GM19372 (cell line): ENCODE data around the gene INHBE.

Source experiments
- ATAC-seq: cut with Tn5 transposase; IDR thresholded peaks from one replicate; pipeline ENCODE4 v1.9.1; 2021; ENCODE audit warnings: mild to moderate bottlenecking, low read depth, moderate library complexity; ENCODE audit not compliant: unreplicated experiment

INHBE gene

DNA sequence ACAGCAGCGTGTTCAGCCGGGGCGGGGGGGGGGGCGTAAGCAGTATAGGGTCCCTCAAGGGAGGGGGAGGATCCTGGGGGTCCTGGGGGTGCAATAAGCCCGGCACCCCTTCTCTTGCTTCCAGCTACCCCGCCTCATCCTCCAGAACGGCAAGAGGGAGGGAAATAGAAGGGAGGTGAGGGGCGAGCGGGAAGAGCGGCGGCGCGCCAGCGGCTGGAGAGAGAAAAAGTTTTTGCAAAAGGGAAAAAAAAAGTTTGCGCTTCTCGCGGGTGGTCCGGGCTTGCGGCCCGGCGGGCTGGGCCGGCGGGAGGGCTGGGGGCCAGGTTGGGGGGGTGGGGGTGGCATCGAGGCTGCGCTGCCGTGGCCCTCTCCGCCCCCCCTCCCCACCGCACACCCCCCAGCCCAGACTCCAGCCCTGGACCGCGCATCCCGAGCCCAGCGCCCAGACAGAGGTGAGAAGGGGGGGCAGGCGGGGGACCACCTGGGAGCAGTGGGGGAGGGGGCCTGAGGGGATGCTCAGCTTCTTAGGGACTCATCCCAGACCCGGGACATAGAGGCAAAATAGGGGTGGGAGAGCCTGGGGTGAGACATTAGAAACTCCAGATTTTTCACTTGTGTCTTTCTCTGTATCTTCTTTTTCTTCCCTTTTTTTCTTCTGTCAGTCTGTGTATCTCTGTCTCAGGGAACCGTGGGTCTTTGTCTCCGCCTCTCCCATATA lies 4.8 kb downstream of the INHBE start, which contains the start of gene GLI1:
TSS of gene GLI1 (plus strand) at position 36 of the 718 bp plus-strand sequence. CDS start 3,907 bp downstream, outside the sequence.
- no peak for ATAC-seq

GRCh38 chr12:57460468-57460784 lies 5.3 kb downstream of the INHBE start:
- no peak for ATAC-seq

DNA sequence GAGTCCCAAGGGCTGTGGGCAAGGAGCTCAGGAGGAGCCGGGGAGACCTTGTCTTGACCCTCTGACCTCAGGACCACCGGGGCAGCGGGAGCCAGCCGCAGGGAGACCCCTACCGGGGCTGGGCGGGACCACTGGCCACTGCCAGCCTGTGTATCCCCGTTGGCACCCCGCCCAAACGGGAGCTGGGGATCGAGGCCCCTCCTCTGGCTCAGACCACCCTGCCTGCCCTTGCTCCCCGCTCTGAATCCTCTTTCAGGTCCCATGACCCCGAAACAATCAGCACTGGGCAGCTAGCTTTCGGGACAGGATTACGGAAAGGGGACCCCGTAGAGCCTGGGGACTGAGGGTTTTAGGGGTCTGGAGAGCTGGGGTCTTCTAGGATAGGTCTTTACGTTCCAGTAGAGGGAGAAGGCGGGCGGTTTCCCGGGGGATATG lies 5.8 kb downstream of the INHBE start:
- ATAC-seq = no peak

- no peak for ATAC-seq
Observed at GRCh38 chr12:57461276-57461916, 6.3 kb downstream of the INHBE start.

GRCh38 chr12:57461917-57462250 lies 6.8 kb downstream of the INHBE start:
- no peak for ATAC-seq

DNA sequence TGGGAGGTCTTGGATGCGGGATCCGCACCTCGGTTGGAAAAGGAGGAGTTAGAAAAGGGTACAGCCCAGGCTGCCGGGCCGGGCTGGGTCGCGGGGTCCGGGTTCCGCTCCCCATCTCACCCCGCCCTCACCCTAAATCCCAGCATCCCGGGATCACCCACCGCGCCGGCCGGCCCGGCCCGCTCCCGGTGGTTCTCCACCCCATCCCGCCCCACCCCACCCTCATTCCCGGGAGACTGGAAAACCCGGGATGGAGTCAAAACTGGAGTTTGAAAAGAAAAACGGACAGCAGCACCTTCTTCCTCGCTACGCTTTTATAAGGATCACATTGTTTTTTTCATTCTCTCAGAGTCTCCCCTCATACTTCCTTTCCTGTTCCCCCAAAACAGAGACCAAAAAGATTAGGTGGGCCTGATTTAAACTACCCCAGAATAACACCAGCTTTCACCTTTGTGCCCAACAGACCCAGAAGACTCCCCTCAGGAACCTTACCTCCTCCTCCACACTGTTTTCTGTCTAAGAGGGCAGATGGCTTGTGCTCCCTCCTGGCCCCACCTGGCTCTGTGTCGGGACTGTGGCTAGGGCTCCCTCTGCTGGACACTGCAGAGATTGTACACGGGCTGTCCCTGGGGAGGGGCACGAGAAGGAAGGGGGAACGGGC lies 7.3 kb downstream of the INHBE start:
- peak; percentile 71 for ATAC-seq

DNA sequence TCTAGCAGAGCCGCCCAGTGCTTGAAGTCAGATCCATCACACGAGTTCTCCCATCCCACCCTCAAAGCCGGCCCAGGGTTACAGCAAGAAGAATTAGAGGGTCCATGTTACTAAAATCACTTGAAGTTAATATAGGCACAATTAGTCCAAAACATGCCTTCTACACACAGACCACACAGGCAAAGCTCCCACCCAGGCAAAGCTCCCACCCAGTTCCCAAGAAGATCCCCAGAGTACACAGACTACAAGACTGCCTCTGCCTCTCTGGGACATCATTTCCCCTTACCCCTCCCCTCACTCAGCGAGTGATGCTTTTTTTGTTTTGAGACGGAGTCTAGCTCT lies 7.8 kb downstream of the INHBE start:
- no peak for ATAC-seq

DNA sequence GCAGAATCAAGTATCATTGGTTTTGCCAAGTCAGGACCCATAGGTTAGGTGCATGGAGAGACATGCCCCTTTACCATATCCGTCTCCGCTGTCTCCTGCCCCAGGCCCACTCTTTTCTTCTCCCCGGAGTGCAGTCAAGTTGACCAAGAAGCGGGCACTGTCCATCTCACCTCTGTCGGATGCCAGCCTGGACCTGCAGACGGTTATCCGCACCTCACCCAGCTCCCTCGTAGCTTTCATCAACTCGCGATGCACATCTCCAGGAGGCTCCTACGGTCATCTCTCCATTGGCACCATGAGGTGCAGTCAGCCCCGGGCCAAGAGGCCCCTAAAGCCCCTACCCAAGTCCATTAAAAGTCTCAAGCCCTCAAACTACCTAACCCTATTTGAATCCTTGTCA lies 9.5 kb downstream of the INHBE start:
- ATAC-seq = no peak

DNA sequence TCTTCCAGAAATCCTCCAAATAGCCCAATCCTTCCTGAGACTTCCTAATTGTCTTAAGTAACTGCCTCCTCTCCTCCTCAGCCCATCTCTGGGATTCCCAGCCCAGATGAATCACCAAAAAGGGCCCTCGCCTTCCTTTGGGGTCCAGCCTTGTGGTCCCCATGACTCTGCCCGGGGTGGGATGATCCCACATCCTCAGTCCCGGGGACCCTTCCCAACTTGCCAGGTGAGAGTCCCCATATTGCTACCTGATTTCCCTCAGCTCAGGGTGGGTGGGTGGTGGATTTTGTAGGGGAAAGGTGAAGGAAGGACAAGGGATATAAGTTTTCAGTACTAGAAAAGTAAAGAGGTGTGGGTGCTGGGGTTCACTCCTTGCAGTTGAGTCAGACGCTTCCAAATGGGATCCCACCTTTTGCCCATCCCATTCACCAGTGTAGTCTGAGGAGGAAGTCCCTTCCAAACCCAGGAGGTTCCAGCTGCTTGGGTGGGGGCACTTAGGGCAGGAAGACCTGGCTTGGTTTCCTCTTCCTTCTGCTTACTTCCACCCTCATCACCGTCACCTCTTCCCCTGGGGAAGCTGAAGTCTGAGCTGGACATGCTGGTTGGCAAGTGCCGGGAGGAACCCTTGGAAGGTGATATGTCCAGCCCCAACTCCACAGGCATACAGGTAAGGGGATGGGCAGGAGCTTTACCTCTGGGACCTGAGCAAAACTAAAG lies 10.1 kb downstream of the INHBE start:
- no peak for ATAC-seq

GRCh38 chr12:57465747-57466505 lies 10.8 kb downstream of the INHBE start:
- no peak for ATAC-seq

- ATAC-seq = no peak
Observed at GRCh38 chr12:57467212-57467874, 12.2 kb downstream of the INHBE start.

GRCh38 chr12:57467915-57468314 lies 12.8 kb downstream of the INHBE start:
- ATAC-seq = no peak

GRCh38 chr12:57469296-57470164 lies 14.4 kb downstream of the INHBE start:
- ATAC-seq = no peak

DNA sequence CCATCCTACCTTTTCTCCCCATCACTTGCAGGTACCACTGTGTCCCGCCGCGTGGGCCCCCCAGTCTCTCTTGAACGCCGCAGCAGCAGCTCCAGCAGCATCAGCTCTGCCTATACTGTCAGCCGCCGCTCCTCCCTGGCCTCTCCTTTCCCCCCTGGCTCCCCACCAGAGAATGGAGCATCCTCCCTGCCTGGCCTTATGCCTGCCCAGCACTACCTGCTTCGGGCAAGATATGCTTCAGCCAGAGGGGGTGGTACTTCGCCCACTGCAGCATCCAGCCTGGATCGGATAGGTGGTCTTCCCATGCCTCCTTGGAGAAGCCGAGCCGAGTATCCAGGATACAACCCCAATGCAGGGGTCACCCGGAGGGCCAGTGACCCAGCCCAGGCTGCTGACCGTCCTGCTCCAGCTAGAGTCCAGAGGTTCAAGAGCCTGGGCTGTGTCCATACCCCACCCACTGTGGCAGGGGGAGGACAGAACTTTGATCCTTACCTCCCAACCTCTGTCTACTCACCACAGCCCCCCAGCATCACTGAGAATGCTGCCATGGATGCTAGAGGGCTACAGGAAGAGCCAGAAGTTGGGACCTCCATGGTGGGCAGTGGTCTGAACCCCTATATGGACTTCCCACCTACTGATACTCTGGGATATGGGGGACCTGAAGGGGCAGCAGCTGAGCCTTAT lies 15.3 kb downstream of the INHBE start:
- no peak for ATAC-seq

DNA sequence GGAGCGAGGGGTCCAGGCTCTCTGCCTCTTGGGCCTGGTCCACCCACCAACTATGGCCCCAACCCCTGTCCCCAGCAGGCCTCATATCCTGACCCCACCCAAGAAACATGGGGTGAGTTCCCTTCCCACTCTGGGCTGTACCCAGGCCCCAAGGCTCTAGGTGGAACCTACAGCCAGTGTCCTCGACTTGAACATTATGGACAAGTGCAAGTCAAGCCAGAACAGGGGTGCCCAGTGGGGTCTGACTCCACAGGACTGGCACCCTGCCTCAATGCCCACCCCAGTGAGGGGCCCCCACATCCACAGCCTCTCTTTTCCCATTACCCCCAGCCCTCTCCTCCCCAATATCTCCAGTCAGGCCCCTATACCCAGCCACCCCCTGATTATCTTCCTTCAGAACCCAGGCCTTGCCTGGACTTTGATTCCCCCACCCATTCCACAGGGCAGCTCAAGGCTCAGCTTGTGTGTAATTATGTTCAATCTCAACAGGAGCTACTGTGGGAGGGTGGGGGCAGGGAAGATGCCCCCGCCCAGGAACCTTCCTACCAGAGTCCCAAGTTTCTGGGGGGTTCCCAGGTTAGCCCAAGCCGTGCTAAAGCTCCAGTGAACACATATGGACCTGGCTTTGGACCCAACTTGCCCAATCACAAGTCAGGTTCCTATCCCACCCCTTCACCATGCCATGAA lies 16.0 kb downstream of the INHBE start:
- ATAC-seq = no peak

DNA sequence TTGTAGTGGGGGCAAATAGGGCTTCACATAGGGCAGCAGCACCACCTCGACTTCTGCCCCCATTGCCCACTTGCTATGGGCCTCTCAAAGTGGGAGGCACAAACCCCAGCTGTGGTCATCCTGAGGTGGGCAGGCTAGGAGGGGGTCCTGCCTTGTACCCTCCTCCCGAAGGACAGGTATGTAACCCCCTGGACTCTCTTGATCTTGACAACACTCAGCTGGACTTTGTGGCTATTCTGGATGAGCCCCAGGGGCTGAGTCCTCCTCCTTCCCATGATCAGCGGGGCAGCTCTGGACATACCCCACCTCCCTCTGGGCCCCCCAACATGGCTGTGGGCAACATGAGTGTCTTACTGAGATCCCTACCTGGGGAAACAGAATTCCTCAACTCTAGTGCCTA lies 16.6 kb downstream of the INHBE start:
- ATAC-seq = no peak

DNA sequence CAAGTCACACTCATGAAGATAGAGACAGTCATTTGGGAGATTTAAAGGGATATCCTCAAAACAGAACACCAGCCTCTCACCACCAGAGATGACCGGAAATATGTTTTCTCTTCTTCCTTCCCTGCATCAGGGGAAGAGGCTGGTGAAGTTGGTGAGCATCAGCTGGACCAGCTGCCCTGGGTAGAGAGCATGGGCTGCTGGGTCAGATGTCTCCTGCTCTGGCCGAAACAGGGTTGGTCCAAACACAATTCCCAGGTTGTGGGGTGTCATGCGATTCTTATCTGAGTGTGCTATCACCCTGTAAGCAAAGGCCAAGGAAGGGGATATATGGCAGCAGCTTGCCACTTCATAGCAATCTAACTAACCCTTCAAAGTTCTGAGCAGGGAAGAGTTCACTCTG lies 17.3 kb downstream of the INHBE start:
- ATAC-seq = no peak

DNA sequence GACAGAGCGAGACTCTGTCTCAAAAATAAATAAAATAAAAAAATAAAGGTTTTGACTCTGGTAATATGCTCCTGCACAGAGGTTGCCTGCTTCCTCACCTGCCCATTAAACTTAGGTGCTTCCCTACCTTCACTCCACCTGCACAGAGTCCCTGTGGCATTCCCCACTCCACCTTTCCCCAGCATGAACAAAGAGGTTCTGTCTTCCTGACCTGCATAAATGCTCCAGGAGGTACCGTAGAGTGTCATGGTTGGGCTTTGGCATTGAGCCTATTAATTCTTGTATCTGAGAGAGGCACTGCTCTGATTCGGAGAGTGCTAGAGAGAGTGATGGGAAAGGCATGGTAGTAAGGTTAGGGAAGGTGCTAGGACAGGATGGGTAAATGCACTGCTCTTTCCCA lies 18.3 kb downstream of the INHBE start:
- ATAC-seq = no peak
